Panc1 (cell line): ENCODE results near the gene MIR17HG. TPM values are rescaled to one million over a fixed set of nuclear protein-coding genes. Genes with fewer than 3 reads are reported as not detected.

Experiments
- ATAC-seq: fragments of 200-7000 bp; cut with Tn5 transposase; 2 replicates; pipeline ENCODE4 v1.9.1; 2020; ENCODE audit warnings: mild to moderate bottlenecking, moderate library complexity
- BruUV-seq: library from RNA; stranded (reverse); fragments of 400-500 nt; replicated peaks from 2 replicates; lab custom pipeline; 2021; lab: Mats Ljungman, UMichigan
- CTCF ChIA-PET: fragments of 300-600 bp; sonication (Branson Sonifier 250); formaldehyde crosslinking; loops from one replicate; lab custom pipeline; 2022; ENCODE audit warnings: antibody characterized with exemption; lab: Charles Lee
- POLR2A ChIA-PET: fragments of 300-600 bp; sonication (Branson Sonifier 250); formaldehyde crosslinking; loops from one replicate; lab custom pipeline; 2022; ENCODE audit warnings: antibody characterized with exemption; lab: Charles Lee
- DNase-seq: peaks from one replicate; pipeline ENCODE4 v3.0.0-alpha.2; 2010; ENCODE audit warnings: low read depth, low spot score
- H3K27ac ChIP-seq: 2 replicates; pipeline ENCODE4 v1.5.1; 2011; ENCODE audit warnings: mild to moderate bottlenecking, low read length, inconsistent platforms
- H3K27me3 ChIP-seq: fragments of 200-500 bp; sonication (Bioruptor generic); 2 replicates; pipeline ENCODE4 v1.6.0; 2014; ENCODE audit warnings: low read length, inconsistent platforms; ENCODE audit not compliant: control insufficient read depth, insufficient read depth
- H3K36me3 ChIP-seq: fragments of 200-500 bp; sonication (Bioruptor generic); 2 replicates; pipeline ENCODE4 v1.5.1; 2014; ENCODE audit warnings: inconsistent platforms, mild to moderate bottlenecking, low read length, moderate library complexity; ENCODE audit not compliant: control insufficient read depth, insufficient read depth
- H3K4me1 ChIP-seq: 2 replicates; pipeline ENCODE4 v1.5.1; 2011; ENCODE audit warnings: inconsistent platforms, mild to moderate bottlenecking, low read length, moderate library complexity; ENCODE audit not compliant: control insufficient read depth, insufficient read depth
- H3K4me3 ChIP-seq, 2 experiments: 2 replicates each; pipeline ENCODE4 v1.5.1; 2011 to 2012; ENCODE audit warnings: low read depth in 2 of 2, low read length in 2 of 2, mild to moderate bottlenecking in 2 of 2, inconsistent platforms in 1 of 2, moderate library complexity in 1 of 2
- H3K9me3 ChIP-seq: fragments of 200-500 bp; sonication (Bioruptor generic); 2 replicates; pipeline ENCODE4 v1.5.1; 2014; ENCODE audit warnings: low read depth, mild to moderate bottlenecking, inconsistent platforms, low read length, moderate library complexity; ENCODE audit not compliant: control insufficient read depth, insufficient read depth
- POLR2AphosphoS5 ChIP-seq: IDR thresholded peaks from 2 replicates; pipeline ENCODE4 v1.6.1; 2012; ENCODE audit warnings: mild to moderate bottlenecking, low read depth, low read length, moderate library complexity
- SIN3A ChIP-seq: IDR thresholded peaks from 2 replicates; pipeline ENCODE4 v1.6.1; 2012; ENCODE audit warnings: low read depth, mild to moderate bottlenecking, low read length, moderate library complexity, borderline replicate concordance; ENCODE audit not compliant: insufficient read depth
- TCF7L2 ChIP-seq: IDR thresholded peaks from 2 replicates; pipeline ENCODE4 v1.6.1; 2011; ENCODE audit warnings: mild to moderate bottlenecking, low read depth, low read length, inconsistent platforms
- in situ Hi-C: cut with HindIII; loops from 2 replicates; pipeline ENCODE4 v1.10.0; 2016; ENCODE audit warnings: low sequenced_read_pairs, low pct_unique_long_range_greater_than_20kb
- intact Hi-C: fragments of 100-400 bp; cut with micrococcal nuclease; formaldehyde crosslinking; loops from one replicate; pipeline ENCODE4 v1.10.0; 2022; ENCODE audit not compliant: unreplicated experiment
- total RNA-seq: library from RNA; stranded (reverse); gene quantifications from one replicate; pipeline ENCODE4 v1.2.1, GENCODE V29; 2021; ENCODE audit not compliant: unreplicated experiment
- TF ChIP-seq, protein P1 (sequence below), 2 experiments: IDR thresholded peaks; 2 replicates each; pipeline ENCODE4 v1.6.1; 2011 to 2012; ENCODE audit warnings: low read depth in 2 of 2, control low read depth in 1 of 2, low read length in 1 of 2, mild to moderate bottlenecking in 1 of 2, moderate library complexity in 1 of 2; ENCODE audit not compliant: insufficient read depth in 1 of 2
- TF ChIP-seq, protein P2 (sequence below): fragments of 450-650 bp; IDR thresholded peaks from 2 replicates; pipeline ENCODE4 v1.5.1; 2017; ENCODE audit warnings: mild to moderate bottlenecking

MIR17HG gene
- total RNA-seq, 1 experiment from 2014 or later, result 3.1 TPM

DNA sequence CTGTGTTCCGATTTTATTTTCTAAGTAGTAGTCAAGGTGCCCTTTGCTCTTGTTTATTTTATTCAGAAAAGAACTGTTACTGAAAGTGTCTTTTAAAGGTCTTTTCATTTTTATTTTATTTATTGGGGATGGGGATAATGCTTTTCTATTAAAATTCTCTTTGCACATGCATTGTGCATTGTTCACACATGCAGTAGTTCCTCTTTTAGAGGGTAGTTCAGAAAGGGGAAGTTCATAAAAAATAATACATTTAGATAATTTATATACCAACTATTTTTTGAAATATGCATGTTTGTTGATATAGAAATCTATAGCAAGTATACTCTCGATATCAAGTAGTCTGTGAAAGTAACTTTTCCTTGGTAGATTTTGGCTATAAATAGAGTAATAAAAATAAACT is 54.4 kb downstream of the MIR17HG start:
- Histone ChIP-seq H3K4me1 (no peaks in the 10 kb centered on the region), H3K36me3 (no peaks in the 10 kb centered on the region), H3K27ac (no peak overlapping the region), H3K27me3 (peaks cover 8% of the 10 kb centered on the region), H3K9me3 (no peaks in the 10 kb centered on the region), H3K4me3 (no peak overlapping the region)
- intact Hi-C loops, result no loop called here
- TF ChIP-seq, protein P1, sequence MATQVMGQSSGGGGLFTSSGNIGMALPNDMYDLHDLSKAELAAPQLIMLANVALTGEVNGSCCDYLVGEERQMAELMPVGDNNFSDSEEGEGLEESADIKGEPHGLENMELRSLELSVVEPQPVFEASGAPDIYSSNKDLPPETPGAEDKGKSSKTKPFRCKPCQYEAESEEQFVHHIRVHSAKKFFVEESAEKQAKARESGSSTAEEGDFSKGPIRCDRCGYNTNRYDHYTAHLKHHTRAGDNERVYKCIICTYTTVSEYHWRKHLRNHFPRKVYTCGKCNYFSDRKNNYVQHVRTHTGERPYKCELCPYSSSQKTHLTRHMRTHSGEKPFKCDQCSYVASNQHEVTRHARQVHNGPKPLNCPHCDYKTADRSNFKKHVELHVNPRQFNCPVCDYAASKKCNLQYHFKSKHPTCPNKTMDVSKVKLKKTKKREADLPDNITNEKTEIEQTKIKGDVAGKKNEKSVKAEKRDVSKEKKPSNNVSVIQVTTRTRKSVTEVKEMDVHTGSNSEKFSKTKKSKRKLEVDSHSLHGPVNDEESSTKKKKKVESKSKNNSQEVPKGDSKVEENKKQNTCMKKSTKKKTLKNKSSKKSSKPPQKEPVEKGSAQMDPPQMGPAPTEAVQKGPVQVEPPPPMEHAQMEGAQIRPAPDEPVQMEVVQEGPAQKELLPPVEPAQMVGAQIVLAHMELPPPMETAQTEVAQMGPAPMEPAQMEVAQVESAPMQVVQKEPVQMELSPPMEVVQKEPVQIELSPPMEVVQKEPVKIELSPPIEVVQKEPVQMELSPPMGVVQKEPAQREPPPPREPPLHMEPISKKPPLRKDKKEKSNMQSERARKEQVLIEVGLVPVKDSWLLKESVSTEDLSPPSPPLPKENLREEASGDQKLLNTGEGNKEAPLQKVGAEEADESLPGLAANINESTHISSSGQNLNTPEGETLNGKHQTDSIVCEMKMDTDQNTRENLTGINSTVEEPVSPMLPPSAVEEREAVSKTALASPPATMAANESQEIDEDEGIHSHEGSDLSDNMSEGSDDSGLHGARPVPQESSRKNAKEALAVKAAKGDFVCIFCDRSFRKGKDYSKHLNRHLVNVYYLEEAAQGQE (IDR thresholded peaks at IDR 0.05; ENCODE audit: insufficient read depth in 1 of 2, low read depth in 2 of 2, low read length in 1 of 2), result no peak
- TF ChIP-seq, protein P2, sequence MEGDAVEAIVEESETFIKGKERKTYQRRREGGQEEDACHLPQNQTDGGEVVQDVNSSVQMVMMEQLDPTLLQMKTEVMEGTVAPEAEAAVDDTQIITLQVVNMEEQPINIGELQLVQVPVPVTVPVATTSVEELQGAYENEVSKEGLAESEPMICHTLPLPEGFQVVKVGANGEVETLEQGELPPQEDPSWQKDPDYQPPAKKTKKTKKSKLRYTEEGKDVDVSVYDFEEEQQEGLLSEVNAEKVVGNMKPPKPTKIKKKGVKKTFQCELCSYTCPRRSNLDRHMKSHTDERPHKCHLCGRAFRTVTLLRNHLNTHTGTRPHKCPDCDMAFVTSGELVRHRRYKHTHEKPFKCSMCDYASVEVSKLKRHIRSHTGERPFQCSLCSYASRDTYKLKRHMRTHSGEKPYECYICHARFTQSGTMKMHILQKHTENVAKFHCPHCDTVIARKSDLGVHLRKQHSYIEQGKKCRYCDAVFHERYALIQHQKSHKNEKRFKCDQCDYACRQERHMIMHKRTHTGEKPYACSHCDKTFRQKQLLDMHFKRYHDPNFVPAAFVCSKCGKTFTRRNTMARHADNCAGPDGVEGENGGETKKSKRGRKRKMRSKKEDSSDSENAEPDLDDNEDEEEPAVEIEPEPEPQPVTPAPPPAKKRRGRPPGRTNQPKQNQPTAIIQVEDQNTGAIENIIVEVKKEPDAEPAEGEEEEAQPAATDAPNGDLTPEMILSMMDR, result no peak
- TF ChIP-seq TCF7L2, result no peak
- TF ChIP-seq SIN3A, result no peak
- no peak for TF ChIP-seq POLR2AphosphoS5
- DNase-seq, result no peak
- ChIA-PET POLR2A (no interaction called here), CTCF (no interaction called here)
- ATAC-seq, result no peak
- BruUV-seq, result no TSS peak
- in situ Hi-C loops, result no loop called here

Other genes with a start within 250 kb of the MIR17HG start
- gene GPC5, start 50.9 kb downstream of the MIR17HG start, total RNA-seq, result 0.26 TPM